Stimulated activated naive B cell treated with anti-CD40 and anti-IgM and Interleukin-4, amounts not matched to agents 10 μg/mL and 1 μg/mL and 100 μg/mL, for 72 hours (primary cell): ENCODE results near the gene COG1.

ENCODE experiments used
- ATAC-seq, 2 donors: fragments of 150-1000 bp; cut with Tn5 transposase; replicated peaks; 2 replicates each; pipeline ENCODE4 v1.10.0; 2021; ENCODE audit warnings: moderate library complexity in 1 of 2
- DNase-seq: peaks from one replicate; pipeline ENCODE4 v3.0.0; 2021
- H3K27ac Mint-ChIP-seq: one replicate; pipeline ENCODE4 v1.8.0; 2022; ENCODE audit warnings: mild to moderate bottlenecking, mixed read lengths
- H3K27me3 Mint-ChIP-seq, 2 donors: one replicate each; pipeline ENCODE4 v1.8.0; 2022; ENCODE audit warnings: mixed read lengths in 2 of 2
- H3K36me3 Mint-ChIP-seq, 2 donors: one replicate each; pipeline ENCODE4 v1.8.0; 2022; ENCODE audit warnings: mixed read lengths in 2 of 2, mild to moderate bottlenecking in 1 of 2
- H3K4me1 Mint-ChIP-seq, 2 donors: one replicate each; pipeline ENCODE4 v1.8.0; 2022; ENCODE audit warnings: mixed read lengths in 2 of 2, mild to moderate bottlenecking in 1 of 2
- H3K4me3 Mint-ChIP-seq, 2 donors: one replicate each; pipeline ENCODE4 v1.8.0; 2022; ENCODE audit warnings: mild to moderate bottlenecking in 2 of 2, mixed read lengths in 2 of 2, moderate library complexity in 1 of 2
- H3K9me3 Mint-ChIP-seq, 2 donors: one replicate each; pipeline ENCODE4 v1.8.0; 2022; ENCODE audit warnings: mixed read lengths in 2 of 2, mild to moderate bottlenecking in 1 of 2

The COG1 gene

DNA sequence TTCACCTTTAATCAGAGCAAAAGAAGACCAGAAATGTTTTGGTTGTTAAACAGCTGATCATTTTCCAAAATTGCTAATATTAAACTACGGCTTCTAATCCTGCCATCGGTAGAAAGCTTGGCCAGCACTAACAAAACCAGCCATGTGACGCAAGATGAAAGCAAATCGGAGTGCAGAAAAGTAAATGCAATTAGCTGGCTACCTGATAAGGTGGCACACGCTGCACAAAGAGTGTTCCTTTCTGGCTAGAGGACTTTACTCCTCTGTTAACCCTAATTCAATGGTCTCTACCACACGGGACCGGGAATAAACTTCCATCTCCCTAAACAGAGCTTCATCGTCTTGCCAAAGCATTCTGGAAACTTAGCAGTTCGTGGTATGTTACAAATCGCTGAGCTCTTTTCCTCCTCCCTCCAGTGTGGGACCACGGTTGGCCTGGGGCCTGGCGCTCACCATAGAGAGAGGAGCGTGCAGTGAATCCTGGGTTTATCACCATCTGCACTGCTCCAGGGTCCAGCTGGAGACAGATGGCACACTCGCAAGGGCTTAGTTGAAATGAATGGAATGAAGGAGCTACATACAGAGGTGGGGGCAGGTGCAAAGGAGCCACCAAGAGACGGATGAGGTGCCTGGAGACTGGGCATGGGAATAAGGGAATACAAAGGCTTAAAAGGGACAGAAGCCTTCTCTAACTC is 10.1 kb upstream of the COG1 start:
- Mint-ChIP-seq H3K27ac (no peak overlapping the region), H3K4me3 (no peak overlapping the region), H3K36me3 (no peaks in the 10 kb centered on the region), H3K27me3 (no peaks in the 10 kb centered on the region), H3K4me1 (no peaks in the 10 kb centered on the region), H3K9me3 (no peaks in the 10 kb centered on the region)
- no peak for DNase-seq
- no peak for ATAC-seq

DNA sequence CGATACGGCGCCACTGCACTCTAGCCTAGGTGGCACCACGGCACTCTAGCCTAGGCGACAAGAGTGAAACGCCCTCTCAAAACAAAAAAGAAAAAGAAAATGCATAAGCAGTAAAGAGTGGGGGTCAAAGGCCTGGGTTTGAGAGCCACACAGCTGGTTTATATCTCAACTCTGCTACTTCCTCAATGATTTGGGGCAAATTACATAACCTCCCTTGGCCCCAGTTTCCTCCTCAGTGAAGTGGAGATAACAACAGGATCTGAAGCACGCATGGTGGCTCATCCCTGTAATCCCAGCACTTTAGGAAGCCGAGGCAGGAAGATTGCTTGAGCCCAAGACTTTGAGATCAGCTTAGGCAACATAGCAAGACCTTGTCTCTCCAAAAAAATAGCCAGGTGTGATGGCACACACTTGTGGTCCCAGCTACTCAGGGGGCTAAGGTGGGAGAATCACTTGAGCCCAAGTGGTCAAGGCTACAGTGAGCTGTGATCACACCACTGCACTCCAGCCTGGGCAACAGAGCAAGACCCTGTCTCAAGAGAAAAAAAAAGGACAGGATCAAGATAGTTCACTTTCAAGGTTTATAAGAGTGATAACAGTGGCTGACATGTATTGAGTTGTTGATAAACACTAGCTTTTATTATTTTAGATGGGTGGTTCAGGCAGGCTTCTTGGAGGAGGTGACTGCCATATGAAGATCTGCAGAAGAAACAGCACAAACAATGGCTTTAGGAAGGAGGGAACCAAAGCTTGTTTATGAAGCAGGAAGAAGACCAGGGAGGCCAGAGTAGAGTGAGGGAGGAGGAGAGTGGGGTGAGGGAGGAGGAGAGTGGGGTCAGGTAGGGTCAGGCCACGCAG is 8.5 kb upstream of the COG1 start:
- H3K9me3 Mint-ChIP-seq: no peaks in the 10 kb centered on the region
- H3K36me3 Mint-ChIP-seq: no peaks in the 10 kb centered on the region
- no peak overlapping the region for H3K27ac Mint-ChIP-seq
- no peak overlapping the region for H3K4me3 Mint-ChIP-seq
- no peaks in the 10 kb centered on the region for H3K4me1 Mint-ChIP-seq
- no peaks in the 10 kb centered on the region for H3K27me3 Mint-ChIP-seq
- DNase-seq (no peak), ATAC-seq (no peak)

DNA sequence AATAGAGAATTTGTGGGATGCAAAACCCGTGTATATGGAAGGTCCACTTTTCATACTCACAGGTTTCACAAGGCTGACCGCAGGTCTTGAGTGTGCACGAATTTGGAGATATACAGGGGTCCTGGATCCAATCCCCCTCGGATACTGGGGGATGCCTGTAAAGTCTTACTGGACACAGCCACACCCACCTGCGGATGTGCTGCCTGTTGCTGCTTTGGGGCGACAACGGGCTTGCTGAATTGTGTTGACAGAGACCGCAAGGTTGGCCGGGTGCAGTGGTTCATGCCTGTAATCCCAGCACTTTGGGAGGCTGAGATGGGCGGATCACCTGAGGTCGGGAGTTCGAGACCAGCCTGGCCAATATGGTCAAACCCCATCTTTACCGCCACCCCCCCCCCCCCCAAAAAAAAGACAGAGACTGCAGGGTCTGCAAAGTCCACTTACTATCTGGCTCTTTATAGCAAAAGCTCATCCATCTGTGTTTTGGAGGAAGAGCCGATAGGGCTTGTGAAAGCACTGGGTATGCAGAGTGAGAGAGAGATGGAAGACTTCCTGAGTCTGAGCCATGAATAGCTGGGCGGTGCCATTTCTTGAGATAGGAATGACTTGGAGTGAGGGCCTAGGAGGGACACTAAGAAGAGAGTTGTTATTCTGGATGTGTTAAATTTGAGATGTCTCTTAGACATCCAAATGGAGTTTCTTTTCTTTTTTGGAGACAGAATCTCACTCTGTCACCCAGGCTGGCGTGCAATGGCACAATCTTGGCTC is 6.4 kb upstream of the COG1 start:
- no peak for DNase-seq
- no peaks in the 10 kb centered on the region for H3K27me3 Mint-ChIP-seq
- H3K4me1 Mint-ChIP-seq: peaks cover 2 to 4% of the 10 kb centered on the region in 2 donors
- no peaks in the 10 kb centered on the region for H3K36me3 Mint-ChIP-seq
- no peak overlapping the region for H3K27ac Mint-ChIP-seq
- ATAC-seq: no peak
- no peaks in the 10 kb centered on the region for H3K9me3 Mint-ChIP-seq
- no peak overlapping the region for H3K4me3 Mint-ChIP-seq

DNA sequence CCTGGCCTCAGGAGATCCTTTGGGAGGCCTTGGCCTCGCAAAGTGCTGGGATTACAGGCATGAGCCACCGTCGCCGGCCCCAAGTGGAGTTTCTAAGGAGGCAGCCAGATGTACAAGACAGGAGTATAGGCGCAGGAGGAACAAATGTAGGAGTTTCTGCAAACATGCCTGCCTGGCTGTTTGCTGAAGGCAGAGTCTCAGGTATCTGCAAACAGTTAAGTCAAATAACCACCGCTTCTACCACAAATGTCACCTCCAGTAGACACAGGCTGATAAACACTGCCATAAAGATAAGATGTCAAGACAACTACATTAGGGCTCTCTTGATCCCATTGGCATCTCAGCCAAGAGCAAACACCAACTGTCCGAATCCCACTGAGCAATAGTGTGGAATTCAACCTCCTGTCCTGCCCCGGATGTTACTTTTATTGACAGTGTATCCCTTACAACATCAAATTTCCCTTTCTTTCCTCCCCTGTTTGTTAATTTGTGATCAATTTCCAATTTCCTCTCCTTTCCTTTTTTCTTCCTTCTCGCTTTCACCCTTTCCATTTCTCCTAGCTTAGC is 5.6 kb upstream of the COG1 start:
- H3K9me3 Mint-ChIP-seq: no peaks in the 10 kb centered on the region
- H3K27me3 Mint-ChIP-seq: no peaks in the 10 kb centered on the region
- peaks cover 2 to 5% of the 10 kb centered on the region in 2 donors for H3K4me1 Mint-ChIP-seq
- no peak for ATAC-seq
- H3K4me3 Mint-ChIP-seq: no peak overlapping the region
- no peaks in the 10 kb centered on the region for H3K36me3 Mint-ChIP-seq
- no peak overlapping the region for H3K27ac Mint-ChIP-seq
- no peak for DNase-seq

DNA sequence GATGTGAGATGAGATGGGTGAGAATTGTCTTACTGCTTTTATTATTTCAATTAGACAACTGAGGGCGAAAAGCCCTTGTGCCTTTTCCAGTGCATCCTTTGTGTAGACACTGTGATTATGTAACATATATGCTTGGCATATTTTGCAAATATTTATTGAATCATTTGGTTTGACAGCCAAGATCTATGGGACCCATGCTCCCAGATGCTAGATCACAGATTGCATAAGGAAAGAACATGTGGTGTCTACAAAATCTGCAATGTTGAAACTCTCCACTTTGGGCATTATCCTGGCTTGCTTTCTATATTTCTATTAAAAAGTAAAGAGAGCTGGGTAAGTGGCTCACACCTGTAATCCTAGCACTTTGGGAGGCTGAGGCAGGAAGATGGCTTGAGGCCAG is 4.8 kb upstream of the COG1 start:
- Mint-ChIP-seq H3K9me3 (no peaks in the 10 kb centered on the region), H3K36me3 (no peaks in the 10 kb centered on the region), H3K4me1 (peaks cover 2 to 5% of the 10 kb centered on the region in 2 donors), H3K27ac (no peak overlapping the region), H3K4me3 (no peak overlapping the region), H3K27me3 (no peaks in the 10 kb centered on the region)
- ATAC-seq (no peak), DNase-seq (no peak)

DNA sequence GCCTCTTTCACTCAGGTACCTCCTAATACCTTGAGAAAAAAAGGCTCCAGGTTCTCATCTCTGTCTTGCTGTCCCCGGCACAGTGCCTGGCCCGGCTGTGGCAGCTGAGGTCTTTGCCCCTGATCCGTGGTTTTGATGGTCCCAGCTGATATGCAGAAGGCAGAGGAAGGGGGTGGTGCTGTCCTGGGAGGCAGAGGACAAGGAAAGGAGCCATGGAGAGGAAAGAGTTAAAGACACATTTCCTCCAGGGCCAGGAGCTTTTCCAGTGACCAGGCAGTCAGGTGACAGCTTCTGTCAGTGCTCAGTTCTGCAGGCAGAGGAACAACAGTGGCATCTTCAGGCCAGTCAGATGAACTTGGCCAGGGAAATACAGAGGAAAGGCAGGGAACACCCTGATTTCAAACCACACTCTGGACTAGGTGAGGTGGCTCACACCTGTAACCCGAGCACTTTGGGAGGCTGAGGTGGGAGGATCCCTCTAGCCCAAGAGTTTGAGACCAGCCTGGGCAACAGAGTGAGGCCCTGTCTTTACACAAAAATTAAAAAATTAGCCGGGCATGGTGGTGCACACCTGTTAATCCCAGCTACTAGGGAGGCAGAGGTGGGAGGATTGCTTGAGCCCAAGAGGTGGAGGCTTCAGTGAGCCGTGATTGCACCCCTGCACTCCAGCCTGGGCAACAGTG is 3.3 kb upstream of the COG1 start:
- Mint-ChIP-seq H3K9me3 (no peaks in the 10 kb centered on the region), H3K4me1 (peaks cover 7 to 17% of the 10 kb centered on the region in 2 donors), H3K4me3 (no peak overlapping the region), H3K27ac (no peak overlapping the region), H3K36me3 (no peaks in the 10 kb centered on the region), H3K27me3 (no peaks in the 10 kb centered on the region)
- DNase-seq (no peak), ATAC-seq (no peak)

DNA sequence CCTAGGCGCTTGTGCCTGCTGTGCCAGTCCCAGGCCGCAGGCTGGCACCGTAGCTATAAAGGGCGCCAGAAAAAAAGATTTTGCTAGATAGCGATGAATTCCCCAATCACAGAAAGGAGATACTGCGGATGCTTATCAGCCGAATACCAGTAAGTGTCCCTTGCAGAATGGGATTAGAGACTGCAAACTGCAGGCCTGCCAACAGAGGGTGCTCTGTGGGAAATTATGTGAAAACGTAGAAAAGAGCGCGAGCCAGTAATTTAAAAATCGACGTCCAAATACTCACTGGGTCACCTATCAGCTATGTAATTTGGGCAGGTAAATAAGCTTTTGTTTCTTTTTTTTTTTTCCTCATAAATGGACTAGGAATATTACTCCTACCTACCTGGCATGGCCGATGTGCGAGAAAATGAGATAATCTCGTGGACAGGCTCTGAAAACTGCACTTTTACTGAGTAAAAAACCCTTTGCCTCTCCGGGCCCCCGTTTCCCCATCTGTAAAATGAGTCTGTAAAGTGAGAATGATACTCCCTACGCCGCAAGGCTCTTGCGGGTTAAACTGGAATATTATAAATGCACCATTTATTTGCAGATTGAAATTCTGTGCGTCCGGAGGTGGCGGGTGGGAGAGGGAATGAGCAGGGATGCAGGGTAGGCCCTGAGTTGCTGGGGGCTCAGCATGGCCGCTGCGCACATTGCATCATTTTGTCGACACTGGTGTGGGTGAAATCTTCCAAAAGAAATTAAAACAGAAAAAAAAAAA is 1.2 kb upstream of the COG1 start:
- Mint-ChIP-seq H3K27me3 (no peaks in the 10 kb centered on the region), H3K4me1 (peaks cover 10 to 23% of the 10 kb centered on the region in 2 donors), H3K9me3 (no peaks in the 10 kb centered on the region), H3K27ac (peak overlapping the region; percentile 2), H3K36me3 (peaks cover 3% of the 10 kb centered on the region in 2 donors), H3K4me3 (peak overlapping the region; percentile 89 to 97)
- DNase-seq: peak; percentile 41
- peak; percentile 26 to 28 for ATAC-seq

DNA sequence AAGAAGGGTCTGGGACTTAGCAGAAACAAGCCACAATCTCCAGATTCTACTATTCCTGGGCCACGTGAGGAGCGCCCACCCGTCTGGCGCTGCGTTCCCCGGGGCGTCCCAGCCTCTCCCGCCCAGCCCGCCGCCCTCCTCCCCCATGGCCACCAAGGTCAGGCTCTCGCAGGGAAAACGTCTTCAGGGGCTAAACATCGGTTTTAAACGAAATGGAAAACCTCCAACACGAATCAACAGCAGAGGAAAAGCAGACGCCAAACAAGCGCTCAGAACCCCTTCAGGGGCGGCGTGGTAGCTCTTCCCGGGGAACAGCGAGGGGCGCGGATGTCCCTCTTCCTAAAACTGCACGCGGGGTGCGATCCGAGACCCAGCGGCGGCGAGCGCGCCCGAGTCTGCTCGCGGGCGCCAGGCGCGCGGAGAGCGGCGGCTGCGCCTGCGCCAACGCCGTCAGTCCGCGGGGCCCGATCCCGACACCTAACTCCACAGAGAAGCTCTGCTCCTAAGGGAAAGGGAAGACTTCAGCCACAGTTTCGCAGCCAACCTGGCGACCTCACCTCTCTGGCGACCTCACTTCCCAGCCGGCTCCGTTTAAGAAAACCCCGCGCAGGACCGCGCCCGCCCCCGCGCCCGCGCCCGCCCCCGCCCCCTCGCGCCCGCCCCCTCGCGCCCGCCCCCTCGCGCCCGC is 505 bp upstream of the COG1 start:
- peak; percentile 79 to 83 for ATAC-seq
- no peaks in the 10 kb centered on the region for H3K9me3 Mint-ChIP-seq
- DNase-seq: peak; percentile 61
- peaks cover 10 to 25% of the 10 kb centered on the region in 2 donors for H3K4me1 Mint-ChIP-seq
- H3K4me3 Mint-ChIP-seq: peak overlapping the region; percentile 89 to 97
- no peaks in the 10 kb centered on the region for H3K27me3 Mint-ChIP-seq
- H3K36me3 Mint-ChIP-seq: peaks cover 11% of the 10 kb centered on the region in 2 donors
- H3K27ac Mint-ChIP-seq: peak overlapping the region; percentile 87

DNA sequence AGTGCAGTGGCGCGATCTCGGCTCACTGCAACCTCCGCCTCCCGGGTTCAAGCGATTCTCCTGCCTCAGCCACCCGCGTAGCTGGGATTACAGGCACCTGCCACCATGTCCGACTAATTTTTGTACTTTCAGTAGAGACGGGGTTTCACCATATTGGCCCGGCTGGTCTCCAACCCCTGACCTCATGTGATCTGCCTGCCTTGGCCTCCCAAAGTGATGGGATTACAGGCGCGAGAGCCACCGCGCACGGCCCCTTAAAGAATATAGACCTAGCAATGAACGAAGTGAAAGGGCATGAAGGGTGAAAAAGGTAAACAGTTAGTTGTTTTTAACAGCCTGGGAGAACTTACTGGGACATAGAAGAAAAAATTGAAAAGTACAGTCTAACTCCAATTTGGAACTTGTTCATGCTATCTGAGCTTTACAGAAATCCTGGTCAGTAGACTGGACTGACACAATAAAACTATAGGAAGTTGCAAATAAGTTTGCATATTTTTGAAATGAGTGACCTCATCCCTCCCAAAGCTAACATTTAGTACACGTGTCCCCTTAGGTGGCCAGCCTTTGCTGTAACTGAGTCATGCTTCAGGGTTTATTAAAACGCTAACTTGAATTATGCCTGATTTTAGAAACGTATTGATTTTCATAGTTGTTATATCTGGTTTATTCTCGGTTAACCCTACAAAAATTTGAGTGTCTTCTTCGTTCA is 1.8 kb downstream of the COG1 start:
- peak overlapping the region in 1 of 2 donors; percentile 51 for H3K4me3 Mint-ChIP-seq
- no peak for ATAC-seq
- DNase-seq: no peak
- H3K27ac Mint-ChIP-seq: peak overlapping the region; percentile 72
- H3K4me1 Mint-ChIP-seq: peaks cover 11 to 30% of the 10 kb centered on the region in 2 donors
- H3K36me3 Mint-ChIP-seq: peaks cover 29 to 33% of the 10 kb centered on the region in 2 donors
- no peaks in the 10 kb centered on the region for H3K27me3 Mint-ChIP-seq
- no peaks in the 10 kb centered on the region for H3K9me3 Mint-ChIP-seq

DNA sequence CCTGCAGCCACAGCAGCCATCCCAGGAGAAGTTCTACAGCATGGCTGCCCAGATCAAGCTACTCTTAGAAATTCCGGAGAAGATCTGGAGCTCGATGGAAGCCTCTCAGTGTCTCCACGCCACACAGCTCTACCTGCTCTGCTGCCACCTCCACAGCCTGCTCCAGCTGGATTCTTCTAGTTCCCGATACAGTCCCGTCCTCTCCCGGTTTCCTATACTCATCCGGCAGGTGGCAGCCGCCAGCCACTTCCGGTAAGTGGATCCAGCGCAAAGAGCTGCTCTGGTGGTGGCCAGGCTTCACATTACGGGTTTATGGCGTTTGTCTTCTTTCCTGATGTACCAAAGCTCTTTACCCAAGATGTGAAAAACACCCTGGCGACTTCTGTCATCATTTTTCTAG is 3.6 kb downstream of the COG1 start:
- Mint-ChIP-seq H3K36me3 (peaks cover 45 to 49% of the 10 kb centered on the region in 2 donors), H3K27me3 (no peaks in the 10 kb centered on the region), H3K4me3 (peak overlapping the region in 1 of 2 donors; percentile 55), H3K27ac (peak overlapping the region; percentile 5), H3K9me3 (no peaks in the 10 kb centered on the region), H3K4me1 (peaks cover 9 to 26% of the 10 kb centered on the region in 2 donors)
- DNase-seq: no peak
- no peak for ATAC-seq

DNA sequence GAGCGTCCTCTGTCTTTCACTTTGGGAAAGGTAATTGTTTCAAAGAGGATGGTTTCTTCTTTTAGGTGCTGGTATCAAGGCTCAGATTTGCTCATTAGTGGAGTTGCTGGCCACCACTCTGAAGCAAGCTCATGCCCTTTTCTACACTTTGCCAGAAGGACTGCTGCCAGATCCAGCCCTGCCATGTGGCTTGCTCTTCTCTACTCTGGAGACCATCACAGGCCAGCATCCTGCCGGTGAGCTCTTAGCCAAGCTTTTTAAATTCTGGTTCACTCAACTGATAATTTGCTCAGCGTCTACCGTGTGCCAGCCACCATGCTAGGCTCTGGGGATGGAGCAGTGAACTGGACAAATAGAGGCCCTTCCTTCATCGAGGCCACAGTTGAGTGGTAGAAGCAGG is 4.3 kb downstream of the COG1 start:
- Mint-ChIP-seq H3K4me3 (no peak overlapping the region), H3K9me3 (no peaks in the 10 kb centered on the region), H3K4me1 (peaks cover 9 to 25% of the 10 kb centered on the region in 2 donors), H3K27me3 (no peaks in the 10 kb centered on the region), H3K27ac (no peak overlapping the region), H3K36me3 (peaks cover 46 to 52% of the 10 kb centered on the region in 2 donors)
- ATAC-seq (no peak), DNase-seq (no peak)

DNA sequence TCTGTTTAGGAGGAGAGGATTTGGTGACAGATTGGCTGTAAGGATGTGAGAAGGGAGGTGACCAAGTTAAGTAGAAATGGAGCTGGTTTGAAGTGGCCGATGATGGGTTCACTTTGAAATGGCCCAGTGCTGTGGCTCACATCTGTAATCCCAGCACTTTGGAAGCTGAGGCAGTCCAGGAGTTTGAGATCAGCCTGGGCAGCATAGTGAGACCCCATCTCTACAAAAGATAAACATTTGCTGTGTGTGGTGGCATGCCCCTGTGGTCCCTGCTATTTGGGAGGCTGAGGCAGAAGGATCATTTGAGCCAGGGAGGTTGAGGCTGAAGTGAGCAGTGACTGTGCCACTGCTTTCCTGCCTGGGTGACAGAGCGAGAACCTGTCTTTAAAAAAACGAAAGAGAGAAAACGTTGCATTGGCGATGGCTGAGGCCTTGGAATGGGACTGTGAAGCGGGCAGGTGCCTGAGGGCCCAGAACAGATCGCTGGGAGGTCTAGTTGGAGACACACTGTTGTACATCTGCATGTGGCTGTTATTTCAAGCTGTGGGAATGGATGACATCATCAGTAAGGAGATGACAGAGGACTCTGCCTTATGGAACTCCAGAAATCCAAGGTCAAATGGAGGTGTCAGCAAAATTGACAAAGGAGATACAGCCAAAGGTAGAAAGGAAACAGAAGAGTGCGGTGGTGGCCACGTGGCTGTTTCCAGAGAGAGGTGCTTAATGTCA is 5.5 kb downstream of the COG1 start:
- peaks cover 49 to 61% of the 10 kb centered on the region in 2 donors for H3K36me3 Mint-ChIP-seq
- H3K27ac Mint-ChIP-seq: no peak overlapping the region
- ATAC-seq: no peak
- no peak overlapping the region for H3K4me3 Mint-ChIP-seq
- H3K27me3 Mint-ChIP-seq: no peaks in the 10 kb centered on the region
- no peak for DNase-seq
- no peaks in the 10 kb centered on the region for H3K9me3 Mint-ChIP-seq
- peaks cover 11 to 24% of the 10 kb centered on the region in 2 donors for H3K4me1 Mint-ChIP-seq
